ENCODE results near the gene DUSP9. TPM values are rescaled to one million over a fixed set of nuclear protein-coding genes. Genes with fewer than 3 reads are reported as not detected.
"Not testable (repeated sequence)": the region's sequence is repeated elsewhere in the genome, so short reads cannot be mapped to it uniquely, and the experiment has no call there.

Gene DUSP9
- polyA plus RNA-seq, 3 donors, result 0.07 to 1.0 TPM; not detected in 1

DNA sequence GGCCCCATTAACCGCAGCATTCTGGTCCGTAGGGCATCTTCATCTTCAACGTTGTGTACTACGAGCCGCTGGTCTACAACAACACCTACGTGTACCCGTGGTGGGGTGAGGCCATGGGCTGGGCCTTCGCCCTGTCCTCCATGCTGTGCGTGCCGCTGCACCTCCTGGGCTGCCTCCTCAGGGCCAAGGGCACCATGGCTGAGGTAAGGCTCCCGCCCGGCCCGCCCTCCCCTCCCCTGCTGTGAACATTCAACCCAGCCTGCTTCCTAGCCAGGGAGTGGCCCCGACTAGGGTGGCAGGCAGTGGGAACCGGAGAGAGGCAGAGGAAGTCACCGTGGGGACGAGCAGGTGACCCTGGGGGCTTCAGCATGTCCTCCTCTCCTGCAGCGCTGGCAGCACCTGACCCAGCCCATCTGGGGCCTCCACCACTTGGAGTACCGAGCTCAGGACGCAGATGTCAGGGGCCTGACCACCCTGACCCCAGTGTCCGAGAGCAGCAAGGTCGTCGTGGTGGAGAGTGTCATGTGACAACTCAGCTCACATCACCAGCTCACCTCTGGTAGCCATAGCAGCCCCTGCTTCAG, 47.8 kb downstream of the DUSP9 start:
- H3K27ac ChIP-seq (ENCODE audit: low read depth, low read length), result no peak overlapping the region
- 85 to 91% (median 87%) methylated on average over 9 to 22 of the region's 23 CpGs for WGBS, 3 donors

DNA sequence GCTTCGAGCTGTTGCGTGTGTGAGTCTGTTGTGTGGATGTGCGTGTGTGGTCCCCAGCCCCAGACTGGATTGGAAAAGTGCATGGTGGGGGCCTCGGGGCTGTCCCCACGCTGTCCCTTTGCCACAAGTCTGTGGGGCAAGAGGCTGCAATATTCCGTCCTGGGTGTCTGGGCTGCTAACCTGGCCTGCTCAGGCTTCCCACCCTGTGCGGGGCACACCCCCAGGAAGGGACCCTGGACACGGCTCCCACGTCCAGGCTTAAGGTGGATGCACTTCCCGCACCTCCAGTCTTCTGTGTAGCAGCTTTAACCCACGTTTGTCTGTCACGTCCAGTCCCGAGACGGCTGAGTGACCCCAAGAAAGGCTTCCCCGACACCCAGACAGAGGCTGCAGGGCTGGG, 49.1 kb downstream of the DUSP9 start:
- H3K27ac ChIP-seq (ENCODE audit: low read depth, low read length), result no peak overlapping the region
- WGBS, 3 donors, result 83 to 89% (median 86%) methylated on average over 11 to 15 of the region's 15 CpGs

DNA sequence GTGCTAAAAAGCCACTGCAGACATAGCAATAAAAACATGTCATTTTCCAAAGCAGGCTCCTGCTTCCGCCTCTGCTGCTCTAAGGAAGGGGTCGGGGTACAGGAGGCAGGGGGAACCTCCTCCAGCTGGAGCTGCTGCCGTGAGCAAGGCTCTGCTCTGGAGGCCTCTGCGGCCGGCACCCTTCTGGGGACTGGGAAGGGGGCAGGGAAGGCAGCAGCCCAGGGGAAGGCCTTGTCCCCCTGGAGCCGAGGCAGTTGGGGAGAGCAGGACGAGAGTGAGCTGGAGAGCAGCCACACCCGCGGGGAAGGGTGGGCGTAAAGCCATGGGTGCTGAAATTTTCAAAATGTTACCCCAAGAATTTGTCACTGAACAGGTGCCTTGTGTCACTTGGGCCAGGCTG, 49.5 kb downstream of the DUSP9 start:
- 85 to 91% (median 87%) methylated on average over 7 to 10 of the region's 10 CpGs for WGBS, 3 donors
- H3K27ac ChIP-seq (ENCODE audit: low read depth, low read length), result not testable (repeated sequence)

DNA sequence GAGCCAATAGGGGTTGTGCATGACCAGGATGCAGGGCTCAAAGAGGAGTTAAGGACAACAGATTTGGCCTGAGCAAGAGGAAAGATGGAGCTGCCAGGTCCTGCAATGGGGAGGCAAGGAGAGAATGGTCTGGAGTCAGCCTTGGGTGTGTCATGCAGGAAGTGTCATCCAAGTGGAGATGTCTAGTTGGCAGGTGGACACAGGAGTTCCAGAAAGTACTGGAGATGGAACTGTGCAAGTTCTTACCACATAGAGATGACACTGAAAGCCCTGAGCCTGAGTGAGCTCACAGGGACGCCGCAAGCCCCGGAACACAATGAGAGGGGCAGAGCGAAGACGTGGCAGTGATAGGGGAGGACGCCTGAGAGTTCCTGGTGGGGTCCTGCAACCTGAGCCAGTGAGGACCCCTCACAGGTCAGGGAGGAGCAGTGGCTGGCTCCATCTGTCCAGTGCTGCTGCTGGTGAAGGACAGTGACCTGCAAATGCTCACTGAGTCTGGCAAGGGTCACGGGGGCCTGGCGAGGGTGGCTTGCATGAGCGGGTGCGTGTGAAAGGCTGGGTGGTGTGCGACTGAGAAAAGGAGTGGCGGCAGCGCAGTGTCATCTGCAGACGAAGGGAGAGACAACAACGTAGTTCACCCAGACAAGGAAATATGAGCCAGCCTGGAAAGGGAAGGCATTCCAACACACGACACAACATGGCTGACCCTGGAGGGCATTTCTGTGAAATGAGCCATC, 50.2 kb downstream of the DUSP9 start:
- not testable (repeated sequence) for H3K27ac ChIP-seq (ENCODE audit: low read depth, low read length)
- 88 to 95% (median 93%) methylated on average over 16 of the region's 16 CpGs for WGBS, 3 donors

DNA sequence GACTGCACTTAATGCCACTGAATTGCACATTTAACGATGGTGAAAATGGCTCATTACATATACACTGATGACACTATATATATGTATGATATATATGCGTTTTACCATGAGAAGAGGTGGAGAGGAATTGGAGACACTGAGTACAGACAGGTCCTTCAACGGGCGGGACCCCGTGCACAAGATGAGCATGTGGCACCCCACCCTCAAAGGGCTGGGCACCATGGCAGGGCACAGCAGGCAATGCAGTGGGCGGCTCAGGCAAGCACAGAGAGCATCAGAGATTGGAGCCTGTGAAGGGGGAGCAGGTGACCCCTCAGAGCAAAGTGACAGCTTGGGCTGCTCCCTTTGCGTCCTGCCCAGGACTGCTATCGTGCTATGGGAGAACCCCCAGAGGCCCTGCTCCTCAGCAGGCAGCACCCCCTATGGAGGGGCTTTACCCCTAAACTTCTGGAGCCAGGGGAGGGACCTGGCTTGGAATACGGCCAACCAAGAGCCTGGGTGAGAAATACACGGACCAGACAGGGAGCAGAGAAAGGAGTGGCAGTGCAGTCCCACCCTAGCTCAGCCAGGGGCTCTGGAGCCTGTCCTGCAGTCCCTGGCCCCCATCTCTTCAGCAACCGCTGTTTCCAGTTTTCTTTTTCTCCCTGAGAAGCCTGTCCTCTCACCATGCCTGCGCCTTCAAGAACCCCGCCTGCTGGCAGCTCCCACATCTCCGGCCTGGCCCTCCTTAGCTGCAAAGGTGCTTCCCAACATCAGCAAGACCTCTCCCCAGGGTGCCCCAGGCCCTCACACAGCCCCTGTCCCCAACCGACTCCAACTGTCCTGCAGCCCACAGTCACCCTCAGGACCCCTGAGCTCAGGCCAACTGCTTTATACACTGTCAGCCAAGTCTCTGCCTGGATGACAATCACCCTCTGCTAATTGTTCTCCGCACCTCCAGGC, 51.2 kb downstream of the DUSP9 start:
- H3K27ac ChIP-seq (ENCODE audit: low read depth, low read length), result no peak overlapping the region
- WGBS, 3 donors, result 86 to 92% (median 90%) methylated on average over 11 to 14 of the region's 16 CpGs

DNA sequence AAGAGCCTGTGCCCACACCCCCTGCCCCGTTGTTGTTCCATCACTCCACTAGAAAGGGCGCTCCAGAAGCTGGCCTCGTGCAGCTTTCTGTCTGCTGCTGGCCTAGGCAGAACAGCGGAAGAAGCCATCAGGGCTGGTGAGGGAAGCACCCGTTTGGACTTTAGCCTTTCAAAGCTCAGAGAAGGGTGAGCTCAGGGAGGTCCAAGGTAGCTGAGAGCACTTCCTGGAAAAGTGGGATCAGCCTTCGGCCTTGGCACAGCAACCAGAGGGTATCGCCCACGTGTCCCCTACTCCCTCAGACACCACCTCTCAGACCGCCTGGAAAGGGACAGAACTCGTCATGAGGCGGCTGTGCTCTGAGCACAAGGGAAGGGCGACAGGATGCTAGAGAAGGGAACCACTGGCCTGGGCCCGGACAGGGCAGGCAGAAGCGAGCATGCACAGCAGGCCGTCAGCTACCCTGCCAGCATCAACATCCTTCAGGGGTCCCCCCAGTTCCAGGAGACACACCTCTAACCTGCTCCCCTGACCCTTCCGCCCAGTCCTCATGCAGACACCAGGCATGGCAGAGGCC, 52.3 kb downstream of the DUSP9 start:
- 83 to 88% (median 88%) methylated on average over 9 to 16 of the region's 16 CpGs for WGBS, 3 donors
- H3K27ac ChIP-seq (ENCODE audit: low read depth, low read length), result not testable (repeated sequence)

DNA sequence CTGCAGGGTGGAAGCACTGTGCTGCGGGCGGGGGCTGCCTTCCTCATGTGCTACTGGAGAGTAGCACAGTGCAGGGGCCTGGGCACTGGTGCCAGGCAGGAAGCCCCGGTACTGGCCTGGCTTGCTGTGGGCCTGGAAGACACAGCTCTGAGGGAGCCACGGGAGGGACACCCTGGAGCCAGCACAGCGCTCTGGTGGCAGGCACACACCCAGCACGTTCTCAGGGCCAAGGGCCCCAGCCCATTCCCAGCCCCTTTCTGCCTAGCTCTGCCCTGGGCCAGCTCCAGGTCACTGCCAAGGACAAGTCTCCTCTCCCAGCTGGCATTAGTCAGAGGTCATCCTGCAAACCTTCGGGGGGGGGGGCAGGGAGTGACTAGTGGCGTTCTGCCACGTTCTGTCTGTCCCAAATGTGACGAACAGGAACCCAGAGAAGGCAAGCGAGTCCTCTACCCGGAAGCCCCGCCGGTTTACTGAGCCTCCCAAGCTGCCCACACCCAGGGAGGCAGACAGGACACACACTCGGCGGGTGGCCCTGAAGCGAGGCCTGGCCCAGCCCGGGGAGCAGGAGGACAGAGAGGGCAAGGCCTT, 52.9 kb downstream of the DUSP9 start:
- H3K27ac ChIP-seq (ENCODE audit: low read depth, low read length), result not testable (repeated sequence)
- WGBS, 3 donors, result 65 to 74% (median 66%) methylated on average over 13 to 18 of the region's 18 CpGs

DNA sequence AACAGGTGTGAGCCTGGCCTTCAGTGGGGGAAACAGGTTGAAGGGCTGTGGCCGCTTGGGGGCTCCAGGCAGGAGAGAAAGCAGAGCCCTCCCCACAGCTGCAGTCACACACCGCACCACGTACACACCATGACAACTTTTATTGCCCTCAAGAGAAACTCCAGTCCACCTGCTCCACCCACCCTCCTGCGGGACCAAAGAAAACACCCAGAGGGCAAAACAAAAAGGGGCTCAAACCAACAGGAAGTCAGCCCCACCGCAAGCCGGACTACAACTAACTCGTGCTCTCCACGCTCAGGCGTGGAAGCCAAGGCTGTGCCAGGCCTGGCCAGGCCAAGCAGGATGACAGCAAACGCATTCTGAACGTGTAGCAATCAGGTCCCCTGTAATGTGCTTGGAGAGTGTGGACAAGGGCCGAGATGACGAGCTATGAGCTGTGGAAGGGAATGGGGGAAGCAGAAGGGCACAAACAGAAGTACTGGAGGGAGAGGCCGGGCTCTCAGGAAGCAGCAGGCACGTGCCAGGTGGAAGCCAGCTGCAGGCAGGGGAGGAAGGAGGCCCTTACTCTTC, 53.5 kb downstream of the DUSP9 start:
- WGBS, 3 donors, result 68 to 77% (median 77%) methylated on average over 14 to 15 of the region's 15 CpGs
- H3K27ac ChIP-seq (ENCODE audit: low read depth, low read length), result no peak overlapping the region

Other genes with a start within 250 kb of the DUSP9 start
- gene PNMA6E, start 245.9 kb upstream of the DUSP9 start, polyA plus RNA-seq, result not detected
- gene ZFP92, start 235.7 kb upstream of the DUSP9 start, polyA plus RNA-seq, result 1 to 10 TPM in 2 of 3 donors, under 1 TPM in 1; 0.56 to 1.2 (median 1.0) TPM
- gene TREX2, start 201.1 kb upstream of the DUSP9 start, polyA plus RNA-seq, result under 1 TPM; 0.46 to 0.90 (median 0.56) TPM
- 10 to 100 TPM in 2 of 3 donors, 1 to 10 TPM in 1; 9.0 to 54.8 (median 22.3) TPM for gene HAUS7, start 176.6 kb upstream of the DUSP9 start, polyA plus RNA-seq
- 10 to 100 TPM; 10.4 to 58.4 (median 37.1) TPM for gene BGN, start 152.2 kb upstream of the DUSP9 start, polyA plus RNA-seq
- gene ATP2B3, start 129.6 kb upstream of the DUSP9 start, polyA plus RNA-seq, result under 1 TPM in 1 of 3 donors, not detected in 2; 0.02 TPM
- 10 to 100 TPM; 19.3 to 26.9 (median 22.3) TPM for gene CCNQ, start 48.1 kb upstream of the DUSP9 start, polyA plus RNA-seq
- gene PNCK, start 26.6 kb downstream of the DUSP9 start, polyA plus RNA-seq, result 1 to 10 TPM in 2 of 3 donors, under 1 TPM in 1; 0.64 to 1.5 (median 1.5) TPM
- gene SLC6A8, start 40.7 kb downstream of the DUSP9 start, polyA plus RNA-seq, result 10 to 100 TPM; 14.7 to 61.0 (median 20.0) TPM
- gene BCAP31, start 77.2 kb downstream of the DUSP9 start, polyA plus RNA-seq, result 100 to 1,000 TPM; 151 to 640 (median 216) TPM
- gene ABCD1, start 77.7 kb downstream of the DUSP9 start, polyA plus RNA-seq, result 10 to 100 TPM in 1 of 3 donors, 1 to 10 TPM in 2; 7.5 to 29.9 (median 9.6) TPM
- gene PLXNB3, start 117.0 kb downstream of the DUSP9 start, polyA plus RNA-seq, result 1 to 10 TPM; 3.4 to 9.1 (median 8.3) TPM
- under 1 TPM; 0.23 to 0.67 (median 0.30) TPM for gene SRPK3, start 133.8 kb downstream of the DUSP9 start, polyA plus RNA-seq
- gene IDH3G, start 147.2 kb downstream of the DUSP9 start, polyA plus RNA-seq, result 10 to 100 TPM; 34.9 to 81.0 (median 51.6) TPM
- gene SSR4, start 147.5 kb downstream of the DUSP9 start, polyA plus RNA-seq, result 100 to 1,000 TPM; 283 to 679 (median 378) TPM
- gene PDZD4, start 183.3 kb downstream of the DUSP9 start, polyA plus RNA-seq, result 1 to 10 TPM; 1.5 to 2.7 (median 2.1) TPM
- gene L1CAM, start 239.0 kb downstream of the DUSP9 start, polyA plus RNA-seq, result 1 to 10 TPM; 1.3 to 1.8 (median 1.5) TPM

Measured in adipose tissue (tissue), 3 donors.